SK-N-SH (cell line): ENCODE measurements around the gene TEP1.

ENCODE experiments used
- EP300 ChIP-seq, 2 experiments: IDR thresholded peaks; 2 replicates each; pipeline versions ENCODE4 v1.4.0 to v1.6.1; 2012; ENCODE audit warnings: borderline replicate concordance in 1 of 2, low read depth in 1 of 2, low read length in 1 of 2
- GATA2 ChIP-seq: sonication (generic); formaldehyde crosslinking; IDR thresholded peaks from 2 replicates; pipeline ENCODE4 v1.5.0; 2020; ENCODE audit warnings: mild to moderate bottlenecking, missing genetic modification reagents
- SIN3A ChIP-seq: IDR thresholded peaks from 2 replicates; pipeline ENCODE4 v1.6.1; 2012; ENCODE audit warnings: low read depth, mild to moderate bottlenecking, low read length, moderate library complexity, borderline replicate concordance
- TAF1 ChIP-seq: IDR thresholded peaks from 2 replicates; pipeline ENCODE4 v1.6.1; 2012; ENCODE audit warnings: low read depth, mild to moderate bottlenecking, low read length, moderate library complexity, borderline replicate concordance
- TF ChIP-seq, protein P1 (sequence below): fragments of 200-600 bp; sonication (generic); IDR thresholded peaks from 2 replicates; pipeline ENCODE4 v1.6.1; 2017; ENCODE audit warnings: antibody characterized with exemption, mild to moderate bottlenecking, moderate library complexity
- TF ChIP-seq, protein P2 (sequence below): IDR thresholded peaks from 2 replicates; pipeline ENCODE4 v1.4.0; 2012; ENCODE audit warnings: low read depth, borderline replicate concordance

DNA sequence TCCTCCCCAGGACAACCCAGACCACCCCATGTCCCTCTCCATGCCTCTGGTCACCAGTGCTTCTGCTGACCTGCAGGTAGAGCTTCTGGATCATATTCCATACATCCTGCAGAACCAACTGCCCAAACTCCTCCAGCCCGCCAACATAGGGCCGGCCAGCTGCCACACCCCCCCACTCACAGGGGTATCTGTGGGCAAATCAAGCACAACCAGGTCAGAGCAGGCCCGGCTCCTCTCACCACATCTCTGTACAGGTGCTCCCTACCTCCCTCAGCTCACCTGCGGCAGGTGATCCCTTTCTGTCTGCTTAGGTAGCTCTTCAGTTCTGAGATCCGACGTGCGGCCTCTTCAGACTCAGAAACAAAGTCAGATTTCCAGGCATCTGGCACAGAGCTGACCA lies 29.0 kb downstream of the TEP1 start:
- TF ChIP-seq, protein P1, sequence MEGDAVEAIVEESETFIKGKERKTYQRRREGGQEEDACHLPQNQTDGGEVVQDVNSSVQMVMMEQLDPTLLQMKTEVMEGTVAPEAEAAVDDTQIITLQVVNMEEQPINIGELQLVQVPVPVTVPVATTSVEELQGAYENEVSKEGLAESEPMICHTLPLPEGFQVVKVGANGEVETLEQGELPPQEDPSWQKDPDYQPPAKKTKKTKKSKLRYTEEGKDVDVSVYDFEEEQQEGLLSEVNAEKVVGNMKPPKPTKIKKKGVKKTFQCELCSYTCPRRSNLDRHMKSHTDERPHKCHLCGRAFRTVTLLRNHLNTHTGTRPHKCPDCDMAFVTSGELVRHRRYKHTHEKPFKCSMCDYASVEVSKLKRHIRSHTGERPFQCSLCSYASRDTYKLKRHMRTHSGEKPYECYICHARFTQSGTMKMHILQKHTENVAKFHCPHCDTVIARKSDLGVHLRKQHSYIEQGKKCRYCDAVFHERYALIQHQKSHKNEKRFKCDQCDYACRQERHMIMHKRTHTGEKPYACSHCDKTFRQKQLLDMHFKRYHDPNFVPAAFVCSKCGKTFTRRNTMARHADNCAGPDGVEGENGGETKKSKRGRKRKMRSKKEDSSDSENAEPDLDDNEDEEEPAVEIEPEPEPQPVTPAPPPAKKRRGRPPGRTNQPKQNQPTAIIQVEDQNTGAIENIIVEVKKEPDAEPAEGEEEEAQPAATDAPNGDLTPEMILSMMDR, result no peak
- TF ChIP-seq SIN3A, result no peak
- TF ChIP-seq GATA2 (CRISPR knock-in tag), result no peak
- no peak for TF ChIP-seq TAF1
- TF ChIP-seq, protein P2, sequence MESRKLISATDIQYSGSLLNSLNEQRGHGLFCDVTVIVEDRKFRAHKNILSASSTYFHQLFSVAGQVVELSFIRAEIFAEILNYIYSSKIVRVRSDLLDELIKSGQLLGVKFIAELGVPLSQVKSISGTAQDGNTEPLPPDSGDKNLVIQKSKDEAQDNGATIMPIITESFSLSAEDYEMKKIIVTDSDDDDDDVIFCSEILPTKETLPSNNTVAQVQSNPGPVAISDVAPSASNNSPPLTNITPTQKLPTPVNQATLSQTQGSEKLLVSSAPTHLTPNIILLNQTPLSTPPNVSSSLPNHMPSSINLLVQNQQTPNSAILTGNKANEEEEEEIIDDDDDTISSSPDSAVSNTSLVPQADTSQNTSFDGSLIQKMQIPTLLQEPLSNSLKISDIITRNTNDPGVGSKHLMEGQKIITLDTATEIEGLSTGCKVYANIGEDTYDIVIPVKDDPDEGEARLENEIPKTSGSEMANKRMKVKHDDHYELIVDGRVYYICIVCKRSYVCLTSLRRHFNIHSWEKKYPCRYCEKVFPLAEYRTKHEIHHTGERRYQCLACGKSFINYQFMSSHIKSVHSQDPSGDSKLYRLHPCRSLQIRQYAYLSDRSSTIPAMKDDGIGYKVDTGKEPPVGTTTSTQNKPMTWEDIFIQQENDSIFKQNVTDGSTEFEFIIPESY, result no peak
- no peak for TF ChIP-seq EP300 (IDR thresholded peaks at IDR 0.05; ENCODE audit: borderline replicate concordance in 1 of 2, low read depth in 1 of 2, low read length in 1 of 2)
